GM12878 (cell line): ENCODE measurements around the gene MSTN. TPM values are rescaled to one million over a fixed set of nuclear protein-coding genes. Genes with fewer than 3 reads are reported as not detected.

Source experiments
- ATAC-seq: fragments of 200-7000 bp; cut with Tn5 transposase; 3 replicates; pipeline ENCODE4 v1.9.1; 2020; ENCODE audit warnings: mild to moderate bottlenecking, moderate library complexity
- BruUV-seq: library from RNA; stranded (reverse); fragments of 400-500 nt; replicated peaks from 2 replicates; lab custom pipeline; 2021; lab: Mats Ljungman, UMichigan
- CTCF ChIA-PET: fragments of 300-600 bp; sonication (Branson Sonifier 250); formaldehyde crosslinking; extraction: SDS; loops from one replicate; lab custom pipeline; 2021; ENCODE audit warnings: inconsistent platforms; lab: Yijun Ruan, JAX
- POLR2A ChIA-PET: fragments of 350-600 bp; formaldehyde crosslinking; extraction: SDS; loops from one replicate; lab custom pipeline; 2021; ENCODE audit warnings: inconsistent platforms; lab: Charles Lee
- RAD21 ChIA-PET: fragments of 300-600 bp; sonication (Branson Sonifier 250); formaldehyde crosslinking; loops from one replicate; lab custom pipeline; 2023; ENCODE audit warnings: antibody characterized with exemption; ENCODE audit not compliant: unreplicated experiment; lab: Charles Lee
- SMC1A ChIA-PET: fragments of 300-600 bp; sonication (Branson Sonifier 250); formaldehyde crosslinking; loops from one replicate; lab custom pipeline; 2023; ENCODE audit not compliant: unreplicated experiment, uncharacterized antibody; lab: Charles Lee
- DNase-seq: peaks from one replicate; pipeline ENCODE4 v3.0.0-alpha.2; 2011; ENCODE audit warnings: low read depth, low spot score
- FAIRE-seq: peaks from 3 replicates; lab custom pipeline; 2011; peaks lifted over from hg19 to GRCh38; lab: Jason Lieb, UNC
- H2AFZ ChIP-seq: 2 replicates; pipeline ENCODE4 v1.6.0; 2011; ENCODE audit warnings: low read depth, low read length, control low read depth; ENCODE audit not compliant: control insufficient read depth
- H3K27ac ChIP-seq: 2 replicates; pipeline ENCODE4 v1.5.1; 2011; ENCODE audit warnings: control low read depth; ENCODE audit not compliant: control insufficient read depth, insufficient read depth
- H3K27me3 ChIP-seq, 2 experiments: replicated peaks in 1 of 2; 2 replicates each; pipeline versions ENCODE4 v1.6.0 to v1.6.1; 2011; ENCODE audit warnings: low read length in 1 of 2; ENCODE audit not compliant: control insufficient read depth in 2 of 2, insufficient read depth in 2 of 2
- H3K36me3 ChIP-seq, 2 experiments: 2 replicates each; pipeline ENCODE4 v1.5.1; 2011; ENCODE audit warnings: low read length in 1 of 2; ENCODE audit not compliant: control insufficient read depth in 2 of 2, insufficient read depth in 2 of 2
- H3K4me1 ChIP-seq: 2 replicates; pipeline ENCODE4 v1.6.1; 2011; ENCODE audit warnings: mild to moderate bottlenecking, low read length, moderate library complexity, mixed read lengths; ENCODE audit not compliant: control insufficient read depth, insufficient read depth
- H3K4me2 ChIP-seq: 2 replicates; pipeline ENCODE4 v1.6.0; 2011; ENCODE audit warnings: control low read depth; ENCODE audit not compliant: control insufficient read depth, insufficient read depth
- H3K4me3 ChIP-seq: fragments of 200-600 bp; sonication (generic); 2 replicates; pipeline ENCODE4 v1.5.1; 2016
- H3K79me2 ChIP-seq: 2 replicates; pipeline ENCODE4 v1.6.0; 2011; ENCODE audit warnings: low read length; ENCODE audit not compliant: control insufficient read depth, insufficient read depth
- H3K9ac ChIP-seq: 2 replicates; pipeline ENCODE4 v1.8.0; 2011; ENCODE audit warnings: low read length, control low read depth, mixed read lengths; ENCODE audit not compliant: control insufficient read depth, insufficient read depth
- H3K9me3 ChIP-seq: replicated peaks from 3 replicates; pipeline ENCODE4 v1.5.1; 2011; ENCODE audit warnings: mild to moderate bottlenecking, low read length; ENCODE audit not compliant: control insufficient read depth, insufficient read depth
- H4K20me1 ChIP-seq: 2 replicates; pipeline ENCODE4 v1.6.0; 2011; ENCODE audit not compliant: control insufficient read depth, insufficient read depth
- BHLHE40 ChIP-seq, 2 experiments: fragments of 450-650 bp in 1 of 2; IDR thresholded peaks; 2 replicates each; pipeline ENCODE4 v1.6.1; 2011 to 2017; ENCODE audit warnings: low read depth in 2 of 2, borderline replicate concordance in 1 of 2, improper control_type of control experiment in 1 of 2, low read length in 1 of 2, mild to moderate bottlenecking in 1 of 2
- CHD4 ChIP-seq: fragments of 200-600 bp; sonication (generic); IDR thresholded peaks from 2 replicates; pipeline ENCODE4 v1.6.1; 2016; ENCODE audit warnings: mild to moderate bottlenecking
- EED ChIP-seq: sonication (generic); IDR thresholded peaks from 2 replicates; pipeline ENCODE4 v1.6.1; 2016; ENCODE audit warnings: antibody characterized with exemption, low read depth
- ESRRA ChIP-seq: IDR thresholded peaks from 2 replicates; pipeline ENCODE4 v1.6.1; 2012; ENCODE audit warnings: mild to moderate bottlenecking, low read length, improper control_type of control experiment
- HDAC2 ChIP-seq: fragments of 200-600 bp; sonication (generic); IDR thresholded peaks from 2 replicates; pipeline ENCODE4 v1.6.1; 2017
- HDGF ChIP-seq: fragments of 450-650 bp; IDR thresholded peaks from 2 replicates; pipeline ENCODE4 v1.6.1; 2016; ENCODE audit warnings: antibody characterized with exemption
- IRF4 ChIP-seq: IDR thresholded peaks from 2 replicates; pipeline ENCODE4 v1.6.1; 2011; ENCODE audit warnings: low read depth, low read length
- POLR2A ChIP-seq: IDR thresholded peaks from 2 replicates; pipeline ENCODE4 v1.6.1; 2011; ENCODE audit warnings: low read depth, mild to moderate bottlenecking, low read length
- RBBP5 ChIP-seq: fragments of 200-600 bp; sonication (generic); conservative IDR thresholded peaks from 2 replicates; pipeline ENCODE4 v1.6.1; 2016
- RELA ChIP-seq: fragments of 450-650 bp; IDR thresholded peaks from 2 replicates; pipeline ENCODE4 v1.8.0; 2014; ENCODE audit warnings: borderline replicate concordance; ENCODE audit not compliant: partially characterized antibody
- SP1 ChIP-seq: IDR thresholded peaks from one replicate; pipeline ENCODE4 v1.6.1; 2011; ENCODE audit warnings: low read depth, low read length
- WGBS: methylation state at CpG from one replicate; pipeline ENCODE4 v1.1.6; 2016; ENCODE audit warnings: low lambda C conversion rate; ENCODE audit not compliant: insufficient replicate concordance, insufficient coverage; ENCODE audit errors: missing lambda C conversion rate; 5-methylcytosine and 5-hydroxymethylcytosine counted together
- in situ Hi-C: fragments of 300-500 bp; cut with MboI; formaldehyde crosslinking; loops from 9 replicates; pipeline ENCODE4 v1.14.3; 2018; ENCODE audit warnings: mixed read lengths
- intact Hi-C: fragments of 100-400 bp; cut with micrococcal nuclease; formaldehyde crosslinking; loops from one replicate; pipeline ENCODE4 v1.14.2; 2022; ENCODE audit not compliant: unreplicated experiment
- polyA plus RNA-seq, 11 experiments: library from polyadenylated mRNA; depleted of rRNA in 4 of 11; unstranded in 6 of 11; stranded (reverse) in 5 of 11; fragments of >200 nt; fragmentation: Nextera tagmentation in 4 of 11; fragmentation: Illumina TruSeq in 1 of 11; extraction: Ambion mirVana in 4 of 11; extraction: Trizol in 1 of 11; gene quantifications; 1 replicate in 1 of 11; 2 replicates in 10 of 11; pipeline versions ENCODE4 v1.2.1 to v1.2.3, GENCODE V29; 2011 to 2016; ENCODE audit warnings: inconsistent platforms in 2 of 11, missing spikeins in 2 of 11, low read depth in 1 of 11
- total RNA-seq, 4 experiments: library from RNA; depleted of rRNA in 3 of 4; stranded (reverse); fragments of >200 nt in 3 of 4; fragmentation: Illumina TruSeq in 1 of 4; extraction: Trizol in 1 of 4; gene quantifications; 2 replicates each; pipeline versions ENCODE4 v1.2.1 to v1.2.3, GENCODE V29; 2013 to 2021
- TF ChIP-seq, protein P1 (sequence below): fragments of 450-650 bp; IDR thresholded peaks from 2 replicates; pipeline ENCODE4 v1.6.1; 2017; ENCODE audit warnings: mild to moderate bottlenecking, moderate library complexity
- TF ChIP-seq, protein P2 (sequence below): IDR thresholded peaks from 2 replicates; pipeline ENCODE4 v1.6.1; 2011; ENCODE audit warnings: borderline replicate concordance, low read depth, mild to moderate bottlenecking, moderate library complexity, low read length; ENCODE audit not compliant: insufficient read depth, poor library complexity, severe bottlenecking
- TF ChIP-seq, protein P3 (sequence below): fragments of 450-650 bp; IDR thresholded peaks from 2 replicates; pipeline ENCODE4 v1.6.1; 2016; ENCODE audit warnings: mild to moderate bottlenecking
- TF ChIP-seq, protein P4 (sequence below), 3 experiments: IDR thresholded peaks in 2 of 3; conservative IDR thresholded peaks in 1 of 3; 2 replicates each; pipeline ENCODE4 v1.5.1; 2011; ENCODE audit warnings: low read depth in 3 of 3, low read length in 3 of 3, mild to moderate bottlenecking in 3 of 3, control low read depth in 2 of 3, moderate library complexity in 2 of 3, inconsistent platforms in 1 of 3, mixed read lengths in 1 of 3; ENCODE audit not compliant: control insufficient read depth in 2 of 3, insufficient read depth in 1 of 3; ENCODE audit errors: extremely low read depth in 1 of 3

Gene MSTN
- total and polyA plus RNA-seq, 10 of the 15 experiments (the other 5 are each of a cell fraction or from before 2014, with no cell fraction given), result 0.04 to 0.33 (median 0.10) TPM; not detected in 7

DNA sequence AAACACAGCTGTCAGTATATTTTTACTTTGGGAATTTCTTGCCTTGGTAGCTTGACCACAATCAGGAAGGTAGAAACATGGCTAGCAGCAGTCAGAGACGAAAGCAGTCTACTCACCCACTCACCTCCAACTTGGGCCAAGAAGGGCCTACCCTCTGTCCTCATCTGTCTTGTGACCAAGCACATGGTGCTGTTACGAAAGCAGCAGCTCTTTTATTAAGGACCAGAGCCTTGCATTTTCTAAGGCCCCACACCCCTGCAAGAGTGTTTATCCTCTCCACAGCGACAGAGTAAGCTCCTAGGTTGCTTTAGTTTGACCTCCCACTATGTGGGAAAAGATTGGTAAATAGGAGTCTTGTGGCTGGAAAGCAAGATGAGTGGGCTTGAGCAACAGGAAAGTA, 31.3 kb upstream of the MSTN start:
- intact Hi-C loops (no loop called here), in situ Hi-C loops (no loop called here)
- POLR2A ChIA-PET, result no interaction called here
- RAD21 ChIA-PET, result interaction anchor here (1.2 to 3.0 kb wide), 3 partner anchors 28 to 86 kb away, joined by 3 to 9 read pairs (median 4); a partner anchor contains a TSS
- Histone ChIP-seq H3K79me2 (no peaks in the 10 kb centered on the region), H3K4me2 (no peak overlapping the region), H3K4me1 (no peaks in the 10 kb centered on the region), H3K9me3 (no peaks in the 10 kb centered on the region), H4K20me1 (no peaks in the 10 kb centered on the region), H3K36me3 (no peaks in the 10 kb centered on the region), H3K27ac (no peak overlapping the region), H2AFZ (no peak overlapping the region), H3K27me3 (no peaks in the 10 kb centered on the region), H3K4me3 (no peak overlapping the region), H3K9ac (no peak overlapping the region)
- CTCF ChIA-PET, result interaction anchor here (1.0 to 2.9 kb wide), 6 partner anchors 27 to 273 kb away, joined by 3 to 12 read pairs (median 5); partner anchors contain the start of gene HIBCH
- SMC1A ChIA-PET, result interaction anchor here (0.8 to 1.4 kb wide), 5 partner anchors 28 to 278 kb away, joined by 3 to 4 read pairs (median 3); a partner anchor contains a TSS
- FAIRE-seq (no peak), ATAC-seq (no peak), DNase-seq (no peak)
- no TSS peak for BruUV-seq
- TF ChIP-seq, protein P1, sequence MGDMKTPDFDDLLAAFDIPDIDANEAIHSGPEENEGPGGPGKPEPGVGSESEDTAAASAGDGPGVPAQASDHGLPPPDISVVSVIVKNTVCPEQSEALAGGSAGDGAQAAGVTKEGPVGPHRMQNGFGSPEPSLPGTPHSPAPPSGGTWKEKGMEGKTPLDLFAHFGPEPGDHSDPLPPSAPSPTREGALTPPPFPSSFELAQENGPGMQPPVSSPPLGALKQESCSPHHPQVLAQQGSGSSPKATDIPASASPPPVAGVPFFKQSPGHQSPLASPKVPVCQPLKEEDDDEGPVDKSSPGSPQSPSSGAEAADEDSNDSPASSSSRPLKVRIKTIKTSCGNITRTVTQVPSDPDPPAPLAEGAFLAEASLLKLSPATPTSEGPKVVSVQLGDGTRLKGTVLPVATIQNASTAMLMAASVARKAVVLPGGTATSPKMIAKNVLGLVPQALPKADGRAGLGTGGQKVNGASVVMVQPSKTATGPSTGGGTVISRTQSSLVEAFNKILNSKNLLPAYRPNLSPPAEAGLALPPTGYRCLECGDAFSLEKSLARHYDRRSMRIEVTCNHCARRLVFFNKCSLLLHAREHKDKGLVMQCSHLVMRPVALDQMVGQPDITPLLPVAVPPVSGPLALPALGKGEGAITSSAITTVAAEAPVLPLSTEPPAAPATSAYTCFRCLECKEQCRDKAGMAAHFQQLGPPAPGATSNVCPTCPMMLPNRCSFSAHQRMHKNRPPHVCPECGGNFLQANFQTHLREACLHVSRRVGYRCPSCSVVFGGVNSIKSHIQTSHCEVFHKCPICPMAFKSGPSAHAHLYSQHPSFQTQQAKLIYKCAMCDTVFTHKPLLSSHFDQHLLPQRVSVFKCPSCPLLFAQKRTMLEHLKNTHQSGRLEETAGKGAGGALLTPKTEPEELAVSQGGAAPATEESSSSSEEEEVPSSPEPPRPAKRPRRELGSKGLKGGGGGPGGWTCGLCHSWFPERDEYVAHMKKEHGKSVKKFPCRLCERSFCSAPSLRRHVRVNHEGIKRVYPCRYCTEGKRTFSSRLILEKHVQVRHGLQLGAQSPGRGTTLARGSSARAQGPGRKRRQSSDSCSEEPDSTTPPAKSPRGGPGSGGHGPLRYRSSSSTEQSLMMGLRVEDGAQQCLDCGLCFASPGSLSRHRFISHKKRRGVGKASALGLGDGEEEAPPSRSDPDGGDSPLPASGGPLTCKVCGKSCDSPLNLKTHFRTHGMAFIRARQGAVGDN, result no peak
- TF ChIP-seq BHLHE40 (IDR thresholded peaks at IDR 0.05; ENCODE audit: borderline replicate concordance in 1 of 2, low read depth in 2 of 2, low read length in 1 of 2) (no peak), ESRRA (no peak), HDAC2 (no peak), EED (no peak), RELA (no peak), IRF4 (no peak), SP1 (no peak), POLR2A (no peak), HDGF (no peak), CHD4 (no peak), RBBP5 (no peak)
- TF ChIP-seq, protein P2, sequence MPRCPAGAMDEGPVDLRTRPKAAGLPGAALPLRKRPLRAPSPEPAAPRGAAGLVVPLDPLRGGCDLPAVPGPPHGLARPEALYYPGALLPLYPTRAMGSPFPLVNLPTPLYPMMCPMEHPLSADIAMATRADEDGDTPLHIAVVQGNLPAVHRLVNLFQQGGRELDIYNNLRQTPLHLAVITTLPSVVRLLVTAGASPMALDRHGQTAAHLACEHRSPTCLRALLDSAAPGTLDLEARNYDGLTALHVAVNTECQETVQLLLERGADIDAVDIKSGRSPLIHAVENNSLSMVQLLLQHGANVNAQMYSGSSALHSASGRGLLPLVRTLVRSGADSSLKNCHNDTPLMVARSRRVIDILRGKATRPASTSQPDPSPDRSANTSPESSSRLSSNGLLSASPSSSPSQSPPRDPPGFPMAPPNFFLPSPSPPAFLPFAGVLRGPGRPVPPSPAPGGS, result no peak
- TF ChIP-seq, protein P3, sequence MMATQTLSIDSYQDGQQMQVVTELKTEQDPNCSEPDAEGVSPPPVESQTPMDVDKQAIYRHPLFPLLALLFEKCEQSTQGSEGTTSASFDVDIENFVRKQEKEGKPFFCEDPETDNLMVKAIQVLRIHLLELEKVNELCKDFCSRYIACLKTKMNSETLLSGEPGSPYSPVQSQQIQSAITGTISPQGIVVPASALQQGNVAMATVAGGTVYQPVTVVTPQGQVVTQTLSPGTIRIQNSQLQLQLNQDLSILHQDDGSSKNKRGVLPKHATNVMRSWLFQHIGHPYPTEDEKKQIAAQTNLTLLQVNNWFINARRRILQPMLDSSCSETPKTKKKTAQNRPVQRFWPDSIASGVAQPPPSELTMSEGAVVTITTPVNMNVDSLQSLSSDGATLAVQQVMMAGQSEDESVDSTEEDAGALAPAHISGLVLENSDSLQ, result no peak
- TF ChIP-seq, protein P4, sequence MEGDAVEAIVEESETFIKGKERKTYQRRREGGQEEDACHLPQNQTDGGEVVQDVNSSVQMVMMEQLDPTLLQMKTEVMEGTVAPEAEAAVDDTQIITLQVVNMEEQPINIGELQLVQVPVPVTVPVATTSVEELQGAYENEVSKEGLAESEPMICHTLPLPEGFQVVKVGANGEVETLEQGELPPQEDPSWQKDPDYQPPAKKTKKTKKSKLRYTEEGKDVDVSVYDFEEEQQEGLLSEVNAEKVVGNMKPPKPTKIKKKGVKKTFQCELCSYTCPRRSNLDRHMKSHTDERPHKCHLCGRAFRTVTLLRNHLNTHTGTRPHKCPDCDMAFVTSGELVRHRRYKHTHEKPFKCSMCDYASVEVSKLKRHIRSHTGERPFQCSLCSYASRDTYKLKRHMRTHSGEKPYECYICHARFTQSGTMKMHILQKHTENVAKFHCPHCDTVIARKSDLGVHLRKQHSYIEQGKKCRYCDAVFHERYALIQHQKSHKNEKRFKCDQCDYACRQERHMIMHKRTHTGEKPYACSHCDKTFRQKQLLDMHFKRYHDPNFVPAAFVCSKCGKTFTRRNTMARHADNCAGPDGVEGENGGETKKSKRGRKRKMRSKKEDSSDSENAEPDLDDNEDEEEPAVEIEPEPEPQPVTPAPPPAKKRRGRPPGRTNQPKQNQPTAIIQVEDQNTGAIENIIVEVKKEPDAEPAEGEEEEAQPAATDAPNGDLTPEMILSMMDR (IDR thresholded peaks at IDR 0.05 in 2 of 3, conservative IDR thresholded peaks at IDR 0.05 in 1 of 3; ENCODE audit: control insufficient read depth in 2 of 3, extremely low read depth in 1 of 3, insufficient read depth in 1 of 3, low read depth in 3 of 3, low read length in 3 of 3), result no peak
- WGBS, result 82% methylated on average over 3 of the region's 3 CpGs
